Endothelial cell of umbilical vein (primary cell): ENCODE data around the gene FMNL3. TPM values are rescaled to one million over a fixed set of nuclear protein-coding genes. Genes with fewer than 3 reads are reported as not detected.

Source experiments
- BruUV-seq: library from RNA; stranded (reverse); fragments of 400-500 nt; replicated peaks from 2 replicates; lab custom pipeline; 2021; lab: Mats Ljungman, UMichigan
- CTCF ChIA-PET: fragments of 300-600, 350-600 bp; sonication (Branson Sonifier 250); formaldehyde crosslinking; loops from one replicate; lab custom pipeline; 2021; ENCODE audit warnings: antibody characterized with exemption, inconsistent platforms; lab: Charles Lee
- POLR2A ChIA-PET: fragments of 300-600, 350-600 bp; sonication (Branson Sonifier 250); formaldehyde crosslinking; loops from one replicate; lab custom pipeline; 2021; ENCODE audit warnings: antibody characterized with exemption, inconsistent platforms; lab: Charles Lee
- DNase-seq: peaks from one replicate; pipeline ENCODE4 v3.0.0-alpha.2; 2011; ENCODE audit warnings: low read depth, low spot score
- FAIRE-seq: peaks from 2 replicates; lab custom pipeline; 2011; peaks lifted over from hg19 to GRCh38; lab: Jason Lieb, UNC
- H2AFZ ChIP-seq: 2 replicates; pipeline ENCODE4 v1.6.0; 2012; ENCODE audit warnings: low read depth, low read length, control low read depth, inconsistent platforms
- H3K27ac ChIP-seq: 2 replicates; pipeline ENCODE4 v1.5.1; 2011; ENCODE audit warnings: low read depth, mild to moderate bottlenecking, control low read depth, low read length, moderate library complexity; ENCODE audit not compliant: insufficient read depth
- H3K27me3 ChIP-seq, 2 experiments: 2 replicates each; pipeline versions ENCODE4 v1.6.0 to v1.6.1; 2011; ENCODE audit warnings: low read length in 2 of 2, mixed read lengths in 1 of 2; ENCODE audit not compliant: control insufficient read depth in 2 of 2, insufficient read depth in 2 of 2
- H3K36me3 ChIP-seq, 2 experiments: 2 replicates in 1 of 2; 3 replicates in 1 of 2; pipeline ENCODE4 v1.5.1; 2011; ENCODE audit warnings: low read length in 2 of 2, mild to moderate bottlenecking in 1 of 2, moderate library complexity in 1 of 2; ENCODE audit not compliant: control insufficient read depth in 2 of 2, insufficient read depth in 2 of 2; ENCODE audit errors: extremely low read depth in 1 of 2
- H3K4me1 ChIP-seq: 3 replicates; pipeline ENCODE4 v1.5.1; 2011; ENCODE audit warnings: mild to moderate bottlenecking, low read length; ENCODE audit not compliant: control insufficient read depth, insufficient read depth; ENCODE audit errors: extremely low read depth
- H3K4me2 ChIP-seq: 2 replicates; pipeline ENCODE4 v1.6.1; 2011; ENCODE audit warnings: low read length, control low read depth, mixed read lengths; ENCODE audit not compliant: insufficient read depth
- H3K4me3 ChIP-seq, 3 experiments: fragments of 200-600 bp in 1 of 3; sonication (generic), shearing (Covaris generic) in 1 of 3; replicated peaks in 1 of 3; 2 replicates each; pipeline ENCODE4 v1.5.1; 2011 to 2016; ENCODE audit warnings: control low read depth in 3 of 3, low read length in 3 of 3, mild to moderate bottlenecking in 2 of 3, inconsistent platforms in 1 of 3, low read depth in 1 of 3, moderate library complexity in 1 of 3; ENCODE audit not compliant: insufficient read depth in 1 of 3
- H3K79me2 ChIP-seq: 2 replicates; pipeline ENCODE4 v1.6.0; 2012; ENCODE audit warnings: low read length, inconsistent platforms; ENCODE audit not compliant: control insufficient read depth, insufficient read depth
- H3K9ac ChIP-seq: replicated peaks from 2 replicates; pipeline ENCODE3; 2011; ENCODE audit warnings: low read length, control low read depth; ENCODE audit not compliant: insufficient read depth; ENCODE audit errors: extremely low read depth
- H3K9me1 ChIP-seq: replicated peaks from 3 replicates; pipeline ENCODE4 v1.6.0; 2011; ENCODE audit warnings: mild to moderate bottlenecking, low read length; ENCODE audit not compliant: control insufficient read depth, insufficient read depth; ENCODE audit errors: extremely low read depth
- H3K9me3 ChIP-seq: replicated peaks from 2 replicates; pipeline ENCODE4 v1.5.1; 2012; ENCODE audit warnings: low read length, inconsistent platforms; ENCODE audit not compliant: control insufficient read depth, insufficient read depth
- H4K20me1 ChIP-seq: replicated peaks from 2 replicates; pipeline ENCODE3; 2011; ENCODE audit warnings: mild to moderate bottlenecking, low read length; ENCODE audit not compliant: control insufficient read depth, insufficient read depth; ENCODE audit errors: extremely low read depth
- EZH2 ChIP-seq: IDR thresholded peaks from 2 replicates; pipeline ENCODE4 v1.6.1; 2012; ENCODE audit warnings: borderline replicate concordance, low read depth, mild to moderate bottlenecking, moderate library complexity, low read length, inconsistent platforms; ENCODE audit not compliant: severe bottlenecking
- FOS ChIP-seq: IDR thresholded peaks from 2 replicates; pipeline ENCODE4 v1.6.1; 2011; ENCODE audit warnings: mild to moderate bottlenecking, low read length, moderate library complexity, borderline replicate concordance; ENCODE audit not compliant: insufficient read depth
- GATA2 ChIP-seq: IDR thresholded peaks from 2 replicates; pipeline ENCODE4 v1.7.0; 2011; ENCODE audit warnings: low read depth, mild to moderate bottlenecking, moderate library complexity, mixed read lengths, low read length; ENCODE audit not compliant: insufficient read length, insufficient read depth
- JUN ChIP-seq: IDR thresholded peaks from 2 replicates; pipeline ENCODE4 v1.6.1; 2011; ENCODE audit warnings: borderline replicate concordance, low read depth; ENCODE audit not compliant: insufficient read length, insufficient read depth
- MYC ChIP-seq: IDR thresholded peaks from one replicate; pipeline ENCODE4 v1.6.1; 2011; ENCODE audit warnings: mild to moderate bottlenecking, low read depth, low read length
- POLR2A ChIP-seq: IDR thresholded peaks from 2 replicates; pipeline ENCODE4 v1.6.1; 2012; ENCODE audit warnings: low read depth, mild to moderate bottlenecking, control low read depth, low read length
- POLR2AphosphoS5 ChIP-seq: IDR thresholded peaks from 2 replicates; pipeline ENCODE4 v1.6.1; 2012; ENCODE audit warnings: low read depth, mild to moderate bottlenecking, control low read depth, low read length, moderate library complexity; ENCODE audit not compliant: insufficient read depth
- dilution Hi-C: fragments of 300-500 bp; cut with MboI; formaldehyde crosslinking; loops from one replicate; pipeline ENCODE4 v1.15.0; 2019; ENCODE audit warnings: low sequenced_read_pairs; ENCODE audit not compliant: extremely low pct_ligation_motif_present
- intact Hi-C: fragments of 100-400 bp; cut with micrococcal nuclease; formaldehyde crosslinking; loops from one replicate; pipeline ENCODE4 v1.10.0; 2022
- polyA plus RNA-seq, 4 experiments: library from polyadenylated mRNA; depleted of rRNA in 3 of 4; stranded (reverse) in 3 of 4; unstranded in 1 of 4; fragments of >200 nt; gene quantifications; 2 replicates each; pipeline versions ENCODE4 v1.2.1 to v1.2.3, GENCODE V29; 2011 to 2012; ENCODE audit warnings: missing spikeins in 1 of 4
- total RNA-seq: library from RNA; stranded (reverse); gene quantifications from 2 replicates; pipeline ENCODE4 v1.2.3, GENCODE V29; 2021
- TF ChIP-seq, protein P1 (sequence below): IDR thresholded peaks from 2 replicates; pipeline ENCODE4 v1.6.1; 2011; ENCODE audit not compliant: insufficient read depth, insufficient read length
- TF ChIP-seq, protein P2 (sequence below), 2 donors: IDR thresholded peaks; 1 replicate in 1 of 2; 2 replicates in 1 of 2; pipeline ENCODE4 v1.5.1; 2011; ENCODE audit warnings: low read length in 2 of 2, mild to moderate bottlenecking in 2 of 2, moderate library complexity in 2 of 2, control low read depth in 1 of 2, inconsistent platforms in 1 of 2, low read depth in 1 of 2; ENCODE audit not compliant: insufficient read depth in 1 of 2; ENCODE audit errors: extremely low read depth in 1 of 2

Gene FMNL3
- total and polyA plus RNA-seq, 2 donors (not counting 3 experiments of a cell fraction or from before 2014, with no cell fraction given) = 35.1 to 93.3 TPM

GRCh38 chr12:49604856-49605255 lies 102.3 kb downstream of the FMNL3 start:
- no peaks in the 10 kb centered on the region for H4K20me1 ChIP-seq
- no peak overlapping the region for H3K27ac ChIP-seq
- ChIA-PET POLR2A (no interaction called here), CTCF (interaction anchor here (1.0 to 1.6 kb wide), 4 partner anchors 25 to 274 kb away, joined by 3 to 5 read pairs (median 4); no protein-coding TSS in a partner anchor)
- no peak overlapping the region for H3K4me2 ChIP-seq
- H3K9ac ChIP-seq = no peak overlapping the region
- intact Hi-C loops = no loop called here
- H3K4me1 ChIP-seq = no peaks in the 10 kb centered on the region
- no peaks in the 10 kb centered on the region for H3K9me1 ChIP-seq
- no peak for DNase-seq
- dilution Hi-C loops = no loop called here
- no peaks in the 10 kb centered on the region for H3K27me3 ChIP-seq
- no peaks in the 10 kb centered on the region for H3K9me3 ChIP-seq
- FAIRE-seq = no peak
- H2AFZ ChIP-seq = no peak overlapping the region
- no peaks in the 10 kb centered on the region for H3K79me2 ChIP-seq
- no peaks in the 10 kb centered on the region for H3K36me3 ChIP-seq
- no peak overlapping the region for H3K4me3 ChIP-seq
- TF ChIP-seq FOS (no peak), MYC (no peak), POLR2A (no peak), JUN (no peak), EZH2 (no peak), POLR2AphosphoS5 (no peak), GATA2 (no peak)
- TF ChIP-seq, protein P1, sequence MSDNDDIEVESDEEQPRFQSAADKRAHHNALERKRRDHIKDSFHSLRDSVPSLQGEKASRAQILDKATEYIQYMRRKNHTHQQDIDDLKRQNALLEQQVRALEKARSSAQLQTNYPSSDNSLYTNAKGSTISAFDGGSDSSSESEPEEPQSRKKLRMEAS = no peak
- TF ChIP-seq, protein P2, sequence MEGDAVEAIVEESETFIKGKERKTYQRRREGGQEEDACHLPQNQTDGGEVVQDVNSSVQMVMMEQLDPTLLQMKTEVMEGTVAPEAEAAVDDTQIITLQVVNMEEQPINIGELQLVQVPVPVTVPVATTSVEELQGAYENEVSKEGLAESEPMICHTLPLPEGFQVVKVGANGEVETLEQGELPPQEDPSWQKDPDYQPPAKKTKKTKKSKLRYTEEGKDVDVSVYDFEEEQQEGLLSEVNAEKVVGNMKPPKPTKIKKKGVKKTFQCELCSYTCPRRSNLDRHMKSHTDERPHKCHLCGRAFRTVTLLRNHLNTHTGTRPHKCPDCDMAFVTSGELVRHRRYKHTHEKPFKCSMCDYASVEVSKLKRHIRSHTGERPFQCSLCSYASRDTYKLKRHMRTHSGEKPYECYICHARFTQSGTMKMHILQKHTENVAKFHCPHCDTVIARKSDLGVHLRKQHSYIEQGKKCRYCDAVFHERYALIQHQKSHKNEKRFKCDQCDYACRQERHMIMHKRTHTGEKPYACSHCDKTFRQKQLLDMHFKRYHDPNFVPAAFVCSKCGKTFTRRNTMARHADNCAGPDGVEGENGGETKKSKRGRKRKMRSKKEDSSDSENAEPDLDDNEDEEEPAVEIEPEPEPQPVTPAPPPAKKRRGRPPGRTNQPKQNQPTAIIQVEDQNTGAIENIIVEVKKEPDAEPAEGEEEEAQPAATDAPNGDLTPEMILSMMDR (IDR thresholded peaks at IDR 0.05; ENCODE audit: extremely low read depth in 1 of 2, insufficient read depth in 1 of 2, low read depth in 1 of 2, low read length in 2 of 2) = no peak
- BruUV-seq = no TSS peak
